GM21825 (cell line): ENCODE results near the gene SRSF9.
A peak's percentile ranks its signal among the peaks of the same experiment; 100 is the strongest.

Experiments used
- ATAC-seq: cut with Tn5 transposase; IDR thresholded peaks from one replicate; pipeline ENCODE4 v1.9.1; 2021; ENCODE audit warnings: mild to moderate bottlenecking, moderate library complexity; ENCODE audit not compliant: unreplicated experiment

The SRSF9 gene

GRCh38 chr12:120483621-120484020 is 14.1 kb upstream of the SRSF9 start:
- no peak for ATAC-seq

GRCh38 chr12:120481022-120481767 is 11.6 kb upstream of the SRSF9 start:
- no peak for ATAC-seq

DNA sequence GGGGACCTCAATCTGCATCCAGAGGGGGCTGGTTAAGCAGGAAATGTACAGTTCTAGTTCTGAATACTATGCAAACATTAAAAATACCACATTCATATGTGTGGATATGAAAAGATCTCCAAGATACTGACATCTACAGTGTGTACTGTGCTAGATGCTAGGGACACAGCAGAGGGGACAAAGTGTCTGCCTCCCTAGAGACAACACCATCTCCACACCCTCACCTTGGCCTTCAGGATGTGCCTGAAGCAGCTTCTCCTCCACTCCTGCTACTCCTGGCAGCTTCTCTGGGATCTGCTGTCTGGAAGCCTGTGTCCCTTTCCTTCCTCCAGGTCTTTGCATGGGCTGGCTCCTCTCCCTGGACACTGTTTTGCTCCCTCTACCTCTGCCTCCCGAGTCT is 10.7 kb upstream of the SRSF9 start:
- ATAC-seq, result no peak

GRCh38 chr12:120479458-120479857 is 9.9 kb upstream of the SRSF9 start:
- ATAC-seq, result no peak

GRCh38 chr12:120475643-120476042 is 6.1 kb upstream of the SRSF9 start:
- ATAC-seq, result no peak

DNA sequence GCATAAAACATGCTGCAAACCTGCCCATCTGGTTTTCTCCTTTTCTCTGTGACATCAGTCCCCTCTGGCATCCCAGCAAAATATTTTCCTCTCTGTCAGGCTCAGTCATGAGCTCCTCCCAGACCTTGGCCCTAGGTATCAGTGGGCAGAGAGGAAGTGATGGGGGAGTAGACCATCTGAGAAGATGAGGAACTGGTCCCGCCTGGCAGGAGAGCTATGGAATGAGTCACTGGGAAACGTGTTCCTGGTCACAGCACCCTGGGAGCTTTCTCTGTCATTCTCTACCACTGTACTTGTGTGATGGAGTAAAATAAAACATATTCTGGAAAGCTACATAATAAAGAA is 5.0 kb upstream of the SRSF9 start:
- ATAC-seq, result no peak

DNA sequence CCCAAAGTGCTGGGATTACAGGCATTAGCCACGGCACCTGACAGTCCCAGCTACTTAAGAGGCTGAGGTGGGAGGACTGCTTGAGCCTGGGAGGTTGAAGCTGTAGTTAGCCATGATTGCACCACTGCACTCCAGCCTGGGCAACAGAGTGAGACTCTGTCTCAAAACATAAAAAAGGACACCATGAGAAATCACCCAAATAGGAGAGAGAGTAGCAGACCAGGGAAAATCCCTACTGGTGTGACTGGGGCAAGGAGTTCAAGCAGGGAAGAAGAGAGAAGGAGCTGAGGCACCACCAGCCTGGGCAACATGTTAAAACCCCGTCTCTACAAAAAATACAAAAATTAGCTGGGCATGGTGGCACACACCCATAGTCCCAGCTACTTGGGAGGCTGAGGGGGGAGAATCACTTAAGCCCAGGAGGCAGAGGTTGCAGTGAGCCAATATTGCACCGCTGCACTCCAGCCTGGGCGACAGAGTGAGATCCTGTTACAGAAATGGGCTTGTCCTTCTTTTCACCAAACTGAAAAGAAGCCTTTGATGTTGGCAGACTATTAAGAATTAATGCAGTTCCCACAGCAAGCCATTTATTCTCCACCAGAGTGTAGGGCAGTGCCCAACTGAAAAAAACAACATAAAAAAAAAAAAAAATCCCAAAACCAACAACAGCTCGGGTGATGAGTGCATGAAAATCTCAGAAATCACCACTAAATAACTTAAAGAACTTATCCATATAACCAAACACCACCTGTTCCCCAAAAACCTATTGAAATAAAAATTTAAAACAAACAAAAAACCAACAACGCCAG is 4.5 kb upstream of the SRSF9 start:
- no peak for ATAC-seq

- no peak for ATAC-seq
Measured at GRCh38 chr12:120472521-120472920, 3.0 kb upstream of the SRSF9 start.

DNA sequence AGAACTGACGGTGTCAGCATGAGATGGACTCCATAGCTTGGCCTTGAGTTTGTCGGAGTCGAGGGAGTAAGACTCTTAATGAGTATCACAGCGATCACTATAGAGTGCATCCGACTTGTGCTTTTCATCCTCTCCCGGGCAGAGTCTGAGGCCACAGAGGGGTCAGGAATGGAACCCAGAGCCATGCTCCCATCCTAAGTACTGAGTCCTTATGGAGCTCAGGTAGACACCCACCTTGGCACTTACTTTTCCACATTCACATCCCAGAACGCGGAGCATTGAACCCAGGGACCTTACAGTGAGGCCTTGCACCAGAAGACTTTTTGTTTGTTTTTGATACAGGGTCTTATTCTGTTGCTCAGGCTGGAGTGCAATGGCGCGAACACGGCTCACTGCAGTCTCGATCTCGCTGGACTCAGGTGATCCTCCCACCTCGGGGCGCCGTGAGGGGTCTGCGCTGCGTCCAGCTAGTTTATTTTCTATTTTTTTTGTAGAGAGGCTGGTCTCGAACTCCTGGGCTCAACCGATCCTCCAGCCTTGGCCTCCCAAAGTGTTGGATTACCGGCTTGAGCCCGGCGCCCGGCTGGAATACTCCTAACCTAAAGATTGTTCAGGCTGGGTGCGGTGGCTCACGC is 719 bp upstream of the SRSF9 start:
- no peak for ATAC-seq

DNA sequence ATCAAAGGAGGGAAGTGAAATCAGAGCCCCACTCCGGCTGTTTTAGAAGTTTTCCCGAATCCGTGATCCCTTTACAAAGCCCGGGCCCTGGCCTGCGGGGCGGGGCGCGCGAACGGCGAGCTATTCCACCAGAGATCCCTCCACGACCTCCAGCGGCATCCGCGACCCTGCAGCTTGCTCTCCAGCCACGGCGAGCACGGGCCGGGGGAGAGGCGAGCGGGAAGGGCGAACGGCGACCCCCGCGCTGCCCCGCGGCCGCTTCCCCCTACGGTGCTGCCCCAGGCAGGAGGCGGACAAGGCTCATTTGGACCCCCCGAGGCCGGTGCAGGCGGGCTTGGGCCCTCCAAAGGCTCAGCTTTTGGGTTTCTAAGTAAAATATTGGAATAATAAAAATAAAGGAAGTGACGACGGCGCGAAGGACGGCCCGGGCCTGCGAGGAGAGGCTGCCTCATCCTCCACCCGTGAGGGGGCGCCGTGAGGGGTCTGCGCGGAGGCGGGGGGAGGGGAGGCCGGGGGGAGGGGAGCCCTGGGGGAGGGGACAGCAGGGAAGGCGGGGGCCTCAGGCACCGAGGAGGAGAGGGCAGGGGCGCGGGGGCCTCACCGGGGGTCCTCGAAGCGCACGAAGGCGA is 613 bp downstream of the SRSF9 start:
- ATAC-seq, result peak; percentile 16

- ATAC-seq, result no peak
Measured at GRCh38 chr12:120468325-120468820, 1.2 kb downstream of the SRSF9 start.

- ATAC-seq, result no peak
Measured at GRCh38 chr12:120467439-120467838, 2.1 kb downstream of the SRSF9 start.

DNA sequence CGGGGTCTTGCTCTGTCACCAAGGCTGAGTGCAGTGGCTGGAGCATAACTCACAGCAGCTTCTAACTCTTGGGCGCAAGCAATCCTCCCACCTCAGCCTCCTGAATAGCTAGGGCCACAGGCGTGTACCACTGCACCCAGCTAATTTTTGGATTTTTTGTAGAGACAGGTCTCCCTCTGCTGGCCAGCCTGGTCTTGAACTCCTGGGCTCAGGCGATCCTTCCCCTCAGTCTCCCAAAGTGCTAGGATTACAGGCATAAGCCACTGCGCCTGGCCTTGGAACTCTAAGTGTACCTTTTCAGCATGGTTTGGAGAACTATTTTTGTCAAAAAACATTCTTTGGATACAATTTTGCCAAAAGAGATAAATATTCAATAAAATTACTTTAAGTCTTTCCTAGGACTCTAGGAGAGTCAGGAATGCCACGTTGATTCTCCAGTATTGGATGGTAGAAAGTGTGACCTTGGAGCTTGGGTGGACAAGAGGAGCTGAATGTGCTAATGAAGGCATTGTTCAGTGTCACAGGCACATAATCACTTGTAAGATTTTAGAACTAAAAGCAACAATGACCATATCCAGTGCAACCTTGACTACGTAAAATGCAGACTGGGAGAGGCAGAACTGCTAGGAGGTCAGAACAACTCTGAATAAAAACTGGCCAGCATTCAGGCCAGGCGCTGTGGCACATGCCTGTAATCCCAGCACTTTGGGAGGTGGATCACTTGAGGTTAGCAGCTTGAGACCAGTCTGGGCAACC is 2.8 kb downstream of the SRSF9 start:
- ATAC-seq, result no peak

DNA sequence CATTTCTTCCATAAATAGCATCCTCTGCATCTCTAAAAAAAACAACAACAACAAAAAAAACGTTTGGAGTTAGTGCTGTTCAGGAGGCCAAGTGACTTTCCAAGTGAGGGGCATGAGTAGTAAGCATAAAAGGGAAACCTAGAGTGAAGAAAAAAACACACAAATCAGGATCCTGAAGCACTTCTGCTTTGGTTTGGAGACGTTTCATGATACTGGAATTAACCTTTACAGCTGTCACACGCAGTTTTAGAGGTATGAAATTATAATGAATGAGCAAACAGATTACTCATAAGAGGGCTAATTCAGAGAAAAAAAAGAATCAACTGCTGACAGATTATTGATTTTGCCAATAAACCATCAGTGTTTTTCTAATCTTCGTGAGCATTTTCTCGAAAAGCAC is 3.8 kb downstream of the SRSF9 start:
- ATAC-seq, result no peak

DNA sequence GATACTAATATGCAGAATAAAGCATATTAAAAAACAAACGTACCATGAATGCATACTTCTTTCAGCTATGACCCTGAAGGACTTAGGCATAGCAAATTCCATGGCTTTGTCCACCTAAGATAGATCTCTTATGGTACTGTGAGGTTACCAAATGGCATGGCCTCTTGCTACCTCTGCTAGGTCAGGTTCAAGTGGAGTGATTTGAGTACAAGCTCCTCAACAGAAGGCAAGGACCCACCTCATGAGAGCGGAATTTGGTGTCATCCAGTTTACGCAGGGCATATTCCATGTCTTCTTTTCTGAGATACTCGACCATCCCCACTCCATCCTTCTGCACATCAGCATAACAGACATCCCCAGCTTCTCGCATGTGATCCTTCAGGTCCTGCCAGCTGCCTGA is 5.8 kb downstream of the SRSF9 start:
- ATAC-seq, result no peak

GRCh38 chr12:120462099-120462640 is 7.4 kb downstream of the SRSF9 start:
- no peak for ATAC-seq

- no peak for ATAC-seq
Measured at GRCh38 chr12:120460157-120460556, 9.4 kb downstream of the SRSF9 start.

GRCh38 chr12:120457133-120457532 is 12.4 kb downstream of the SRSF9 start:
- ATAC-seq, result no peak

DNA sequence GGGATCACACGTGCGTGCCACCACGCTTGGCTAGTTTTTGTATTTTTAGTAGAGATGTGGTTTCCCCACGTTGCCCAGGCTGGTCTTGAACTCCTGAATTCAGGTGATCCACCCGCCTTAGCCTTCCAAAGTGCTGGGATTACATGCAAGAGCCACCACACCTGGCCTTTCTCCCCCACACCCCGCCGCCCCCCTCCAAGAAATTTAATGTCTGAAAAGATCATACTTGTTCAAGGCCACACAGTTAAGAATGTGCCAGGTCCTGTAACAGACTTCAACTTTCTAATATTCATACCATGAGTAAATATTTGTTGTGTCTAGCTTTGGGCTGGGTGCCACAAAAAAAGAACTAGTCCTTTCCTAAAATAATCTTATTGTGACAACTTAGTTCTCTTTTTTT is 14.2 kb downstream of the SRSF9 start:
- no peak for ATAC-seq

- ATAC-seq, result no peak
Measured at GRCh38 chr12:120453977-120454376, 15.6 kb downstream of the SRSF9 start.
